ENCODE results near the gene KCNQ1OT1. TPM values are rescaled to one million over a fixed set of nuclear protein-coding genes. Genes with fewer than 3 reads are reported as not detected.

The KCNQ1OT1 gene
- total RNA-seq, 1 experiment from 2014 or later = 1.2 TPM

- Histone ChIP-seq H3K9me3 (ENCODE audit: control insufficient read depth, low read depth, low read length) (no peaks in the 10 kb centered on the region), H3K27me3 (ENCODE audit: insufficient read depth, low read length) (no peaks in the 10 kb centered on the region), H4K91ac (ENCODE audit: insufficient read length, low read depth, low read length) (no peak overlapping the region), H2BK20ac (ENCODE audit: low read depth, low read length, poor library complexity, severe bottlenecking) (no peak overlapping the region), H3K79me1 (ENCODE audit: insufficient read depth, low read depth, low read length, poor library complexity, severe bottlenecking) (no peaks in the 10 kb centered on the region), H3K18ac (ENCODE audit: insufficient read length, low read depth, low read length) (peak overlapping the region; percentile 59), H4K20me1 (ENCODE audit: control insufficient read depth, insufficient read depth, insufficient read length) (no peaks in the 10 kb centered on the region), H3K79me2 (ENCODE audit: insufficient read depth, low read length) (no peaks in the 10 kb centered on the region; the same call in 1 of the 2 replicates), H3T11ph (ENCODE audit: low read length) (no peak overlapping the region), H4K5ac (ENCODE audit: insufficient read length, low read depth, low read length) (peak overlapping the region; percentile 11), H2AFZ (ENCODE audit: low read length) (no peak overlapping the region), H2BK12ac (ENCODE audit: insufficient read length, low read depth, low read length) (peak overlapping the region; percentile 9), H2AK5ac (ENCODE audit: insufficient read length, low read length) (no peak overlapping the region), H3K4me2 (ENCODE audit: insufficient read depth, insufficient read length, low read length) (peak overlapping the region; percentile 35), H3K23me2 (ENCODE audit: insufficient read length, low read depth, low read length, poor library complexity, severe bottlenecking) (no peaks in the 10 kb centered on the region), H3K14ac (ENCODE audit: insufficient read depth, low read length) (peak overlapping the region; percentile 32), H3K4ac (ENCODE audit: low read depth, low read length) (no peak overlapping the region), H2BK15ac (ENCODE audit: low read depth, low read length) (no peak overlapping the region), H4K8ac (replicated peaks; ENCODE audit: insufficient read length, low read depth, low read length) (no peak overlapping the region), H3K23ac (ENCODE audit: insufficient read length, low read depth, low read length) (no peak overlapping the region), H2BK5ac (ENCODE audit: insufficient read length, low read length) (no peak overlapping the region), H2BK120ac (ENCODE audit: low read depth, low read length, poor library complexity, severe bottlenecking) (no peak overlapping the region), H3K4me1 (ENCODE audit: insufficient read depth, low read length) (peaks cover 37% of the 10 kb centered on the region), H3K9ac (ENCODE audit: extremely low read depth, insufficient read length, low read length) (no peak overlapping the region), H3K56ac (ENCODE audit: insufficient read length, low read depth, low read length) (no peak overlapping the region), H3K27ac (ENCODE audit: insufficient read length, low read depth, low read length) (peak overlapping the region; percentile 85)
- peak; percentile 96 for DNase-seq
- TF ChIP-seq, protein P1, sequence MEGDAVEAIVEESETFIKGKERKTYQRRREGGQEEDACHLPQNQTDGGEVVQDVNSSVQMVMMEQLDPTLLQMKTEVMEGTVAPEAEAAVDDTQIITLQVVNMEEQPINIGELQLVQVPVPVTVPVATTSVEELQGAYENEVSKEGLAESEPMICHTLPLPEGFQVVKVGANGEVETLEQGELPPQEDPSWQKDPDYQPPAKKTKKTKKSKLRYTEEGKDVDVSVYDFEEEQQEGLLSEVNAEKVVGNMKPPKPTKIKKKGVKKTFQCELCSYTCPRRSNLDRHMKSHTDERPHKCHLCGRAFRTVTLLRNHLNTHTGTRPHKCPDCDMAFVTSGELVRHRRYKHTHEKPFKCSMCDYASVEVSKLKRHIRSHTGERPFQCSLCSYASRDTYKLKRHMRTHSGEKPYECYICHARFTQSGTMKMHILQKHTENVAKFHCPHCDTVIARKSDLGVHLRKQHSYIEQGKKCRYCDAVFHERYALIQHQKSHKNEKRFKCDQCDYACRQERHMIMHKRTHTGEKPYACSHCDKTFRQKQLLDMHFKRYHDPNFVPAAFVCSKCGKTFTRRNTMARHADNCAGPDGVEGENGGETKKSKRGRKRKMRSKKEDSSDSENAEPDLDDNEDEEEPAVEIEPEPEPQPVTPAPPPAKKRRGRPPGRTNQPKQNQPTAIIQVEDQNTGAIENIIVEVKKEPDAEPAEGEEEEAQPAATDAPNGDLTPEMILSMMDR (conservative IDR thresholded peaks at IDR 0.05) = 0 out of 3 replicates have a peak, but pooled peaks have one; percentile 31
- WGBS (ENCODE audit: extremely low coverage, insufficient read length, low lambda C conversion rate) = no CpG with 5 or more reads among the region's 18 CpGs
- Mint-ChIP-seq H3K27me3 (ENCODE audit: low read depth) (peaks cover 34% of the 10 kb centered on the region), H3K36me3 (ENCODE audit: insufficient read depth in 1 of 3, low read depth in 3 of 3) (peaks cover 5 to 34% (median 12%) of the 10 kb centered on the region in 3 experiments), H3K27ac (peak overlapping the region; percentile 94), H3K4me1 (peaks cover 94 to 95% of the 10 kb centered on the region in 2 experiments), H3K9me3 (peaks cover 3 to 4% of the 10 kb centered on the region in 2 experiments), H3K4me3 (peak overlapping the region; percentile 39 to 49; a peak in 3 of 5 replicates)
Measured at GRCh38 chr11:2693271-2694261, 6.2 kb downstream of the KCNQ1OT1 start.
